ENCODE measurements around the gene IRF2BPL. TPM values are rescaled to one million over a fixed set of nuclear protein-coding genes. Genes with fewer than 3 reads are reported as not detected.

Gene IRF2BPL
- total and polyA plus RNA-seq, 2 of the 8 experiments (the other 6 are each of a cell fraction or from before 2014, with no cell fraction given): 18.8 to 57.0 TPM

GRCh38 chr14:77031759-77032490 lies 3.4 kb upstream of the IRF2BPL start:
- no peak for FAIRE-seq
- TF ChIP-seq CHD1 (IDR thresholded peaks at IDR 0.05; ENCODE audit: low read depth, low read length) (no peak), SP4 (IDR thresholded peaks at IDR 0.05; ENCODE audit: low read length) (0 out of 2 replicates have a peak, but pooled peaks have one; percentile 9), BCL11A (IDR thresholded peaks at IDR 0.05; ENCODE audit: low read depth in 2 of 2, low read length in 2 of 2) (no peak)
- H3K9me3 ChIP-seq (ENCODE audit: insufficient read depth in 2 of 2, low read depth in 1 of 2, low read length in 1 of 2): no peaks in the 10 kb centered on the region
- H3K27ac ChIP-seq (ENCODE audit: low read depth, low read length): peak overlapping the region; percentile 92; the same call in 1 of the 2 replicates
- H2BK15ac ChIP-seq (ENCODE audit: low read length): no peak overlapping the region
- H3K4me1 ChIP-seq (replicated peaks in 1 of 4; ENCODE audit: control insufficient read depth in 3 of 4, insufficient read depth in 4 of 4, low read length in 3 of 4): peaks cover 12 to 33% (median 23%) of the 10 kb centered on the region in 4 experiments
- H4K8ac ChIP-seq (ENCODE audit: extremely low read depth, insufficient read depth, low read length): no peak overlapping the region
- no peak overlapping the region; a peak in 2 of 7 replicates for H3K9ac ChIP-seq (replicated peaks in 1 of 4; ENCODE audit: extremely low read depth in 1 of 4, low read depth in 3 of 4, low read length in 3 of 4)
- peak overlapping the region; percentile 88 to 94 for H3K4me2 ChIP-seq (ENCODE audit: insufficient read depth in 1 of 2, low read depth in 2 of 2, low read length in 2 of 2)
- peak overlapping the region; percentile 9 for H4K91ac ChIP-seq (replicated peaks; ENCODE audit: insufficient read length, low read length)
- no peak for DNase-seq (ENCODE audit: low read depth in 1 of 2, low spot score in 2 of 2)
- peak overlapping the region; percentile 56; the same call in 1 of the 2 replicates for H2BK20ac ChIP-seq (ENCODE audit: low read length)
- H4K20me1 ChIP-seq (replicated peaks in 1 of 2; ENCODE audit: control insufficient read depth in 1 of 2, insufficient read depth in 2 of 2, low read length in 2 of 2): no peaks in the 10 kb centered on the region
- no peak overlapping the region for H3K14ac ChIP-seq (ENCODE audit: insufficient read length)
- CTCF ChIA-PET (ENCODE audit: partially characterized antibody): interaction anchor here (0.7 to 15.7 kb wide), 11 partner anchors 8 to 159 kb away, joined by 3 to 241 read pairs (median 4); no protein-coding TSS in a partner anchor
- H2AFZ ChIP-seq (ENCODE audit: low read length): no peak overlapping the region
- peaks cover 9% of the 10 kb centered on the region for H3K23me2 ChIP-seq (ENCODE audit: low read depth, low read length)
- no peak overlapping the region for H3K23ac ChIP-seq (ENCODE audit: insufficient read length)
- peaks cover 0 to 8% of the 10 kb centered on the region in 2 experiments; a peak in 2 of 4 replicates for H3K79me2 ChIP-seq (ENCODE audit: control insufficient read depth in 1 of 2, insufficient read depth in 2 of 2, low read length in 2 of 2)
- H3K36me3 ChIP-seq (ENCODE audit: control insufficient read depth in 2 of 4, insufficient read depth in 4 of 4, low read length in 3 of 4): no peaks in the 10 kb centered on the region
- H2BK12ac ChIP-seq (ENCODE audit: low read depth, low read length): peak overlapping the region; percentile 99
- no peaks in the 10 kb centered on the region; a peak in 1 of 7 replicates for H3K27me3 ChIP-seq (replicated peaks in 1 of 4; ENCODE audit: control insufficient read depth in 3 of 4, extremely low read depth in 1 of 4, insufficient read depth in 3 of 4, low read length in 3 of 4)
- H4K5ac ChIP-seq (ENCODE audit: insufficient read length, low read depth, low read length): no peak overlapping the region
- H3K4me3 ChIP-seq (ENCODE audit: extremely low read depth in 1 of 4, insufficient read depth in 2 of 4, low read depth in 3 of 4, low read length in 4 of 4): peak overlapping the region in 2 of 4 experiments; percentile 51 to 60; a peak in 3 of 8 replicates
- H2BK120ac ChIP-seq (replicated peaks; ENCODE audit: low read depth, low read length): peak overlapping the region; percentile 91
- H3K56ac ChIP-seq (replicated peaks; ENCODE audit: insufficient read length, low read depth, low read length): no peak overlapping the region
- 0 out of 2 replicates have a peak, but pooled peaks cover under 1% of the 10 kb centered on the region for H3K79me1 ChIP-seq (ENCODE audit: low read depth, low read length)
- peak overlapping the region; percentile 98 for H3K18ac ChIP-seq (ENCODE audit: extremely low read depth, low read length)
- no peak overlapping the region for H2AK5ac ChIP-seq (ENCODE audit: low read depth, low read length)
- H2BK5ac ChIP-seq (ENCODE audit: low read depth, low read length): peak overlapping the region; percentile 97
- POLR2A ChIA-PET (ENCODE audit: partially characterized antibody): interaction anchor here (0.6 to 4.3 kb wide), 14 partner anchors 8 to 290 kb away, joined by 3 to 36 read pairs (median 4); no protein-coding TSS in a partner anchor
- 59% methylated on average over 7 of the region's 8 CpGs; no CpG with 5 or more reads in 1 of the 2 experiments for WGBS, 2 experiments (ENCODE audit: extremely low coverage in 1 of 2, insufficient coverage in 1 of 2, insufficient read length in 1 of 2, insufficient replicate concordance in 2 of 2, low coverage in 1 of 2, low lambda C conversion rate in 2 of 2, missing lambda C conversion rate in 1 of 2)
- H3K4ac ChIP-seq (replicated peaks; ENCODE audit: insufficient read length, low read depth, low read length): peak overlapping the region; percentile 29
